ENCODE results near the gene TMEM30B. TPM values are rescaled to one million over a fixed set of nuclear protein-coding genes. Genes with fewer than 3 reads are reported as not detected.

TMEM30B gene
- total and polyA plus RNA-seq, 10 of the 15 experiments (the other 5 are each of a cell fraction or from before 2014, with no cell fraction given) = 0.10 TPM; not detected in 9

GRCh38 chr14:61270714-61271113 is 10.4 kb downstream of the TMEM30B start:
- ChIA-PET CTCF (interaction anchor here (1.6 to 5.3 kb wide), 3 partner anchors 13 to 566 kb away, joined by 7 to 83 read pairs (median 16); partner anchors contain the start of gene TMEM30B), RAD21 (ENCODE audit: unreplicated experiment) (interaction anchor here (1.5 kb wide), 1 partner anchor 15 kb away, joined by 3 read pairs; no protein-coding TSS in a partner anchor), POLR2A (no interaction called here), SMC1A (ENCODE audit: uncharacterized antibody, unreplicated experiment) (interaction anchor here (1.5 to 1.9 kb wide), 2 partner anchors 8 to 15 kb away, joined by 3 to 5 read pairs; no protein-coding TSS in a partner anchor)
- in situ Hi-C loops (cut with MboI) = no loop called here
- ATAC-seq = no peak
- Histone ChIP-seq H3K27me3 (replicated peaks in 1 of 2; ENCODE audit: control insufficient read depth in 2 of 2, insufficient read depth in 2 of 2, low read length in 1 of 2) (peaks cover 0 to 5% of the 10 kb centered on the region in 2 experiments; a peak in 1 of 4 replicates), H3K27ac (ENCODE audit: control insufficient read depth, insufficient read depth) (no peak overlapping the region), H3K4me1 (ENCODE audit: control insufficient read depth, insufficient read depth, low read length) (no peaks in the 10 kb centered on the region), H3K9ac (ENCODE audit: control insufficient read depth, insufficient read depth, low read length) (no peak overlapping the region), H3K79me2 (ENCODE audit: control insufficient read depth, insufficient read depth, low read length) (no peaks in the 10 kb centered on the region), H3K4me3 (no peak overlapping the region), H3K4me2 (ENCODE audit: control insufficient read depth, insufficient read depth) (no peak overlapping the region), H2AFZ (ENCODE audit: control insufficient read depth, low read depth, low read length) (no peak overlapping the region), H3K9me3 (replicated peaks; ENCODE audit: control insufficient read depth, insufficient read depth, low read length) (no peaks in the 10 kb centered on the region), H4K20me1 (ENCODE audit: control insufficient read depth, insufficient read depth) (no peaks in the 10 kb centered on the region), H3K36me3 (ENCODE audit: control insufficient read depth in 2 of 2, insufficient read depth in 2 of 2, low read length in 1 of 2) (no peaks in the 10 kb centered on the region)
- TF ChIP-seq ZNF687 (IDR thresholded peaks at IDR 0.05) (no peak), IKZF2 (IDR thresholded peaks at IDR 0.05) (no peak), RELA (IDR thresholded peaks at IDR 0.05; ENCODE audit: borderline replicate concordance, partially characterized antibody) (no peak), CHD4 (IDR thresholded peaks at IDR 0.05) (no peak), POLR2AphosphoS2 (IDR thresholded peaks at IDR 0.05; ENCODE audit: low read depth, low read length) (no peak), ZBTB11 (CRISPR knock-in tag; IDR thresholded peaks at IDR 0.05) (no peak)
- no peak for DNase-seq (ENCODE audit: low read depth, low spot score)
- intact Hi-C loops (cut with micrococcal nuclease; ENCODE audit: unreplicated experiment) = no loop called here
- BruUV-seq (replicated peaks) = no TSS peak
- 86% methylated on average over 4 of the region's 4 CpGs for WGBS (ENCODE audit: insufficient coverage, insufficient replicate concordance, low lambda C conversion rate, missing lambda C conversion rate)
- no peak for FAIRE-seq
